BE2C (cell line): ENCODE measurements around the gene RALBP1. TPM values are rescaled to one million over a fixed set of nuclear protein-coding genes. Genes with fewer than 3 reads are reported as not detected.
"Not testable (repeated sequence)": the region's sequence is repeated elsewhere in the genome, so short reads cannot be mapped to it uniquely, and the experiment has no call there.

ENCODE experiments used
- DNase-seq: peaks from one replicate; pipeline ENCODE4 v3.0.0-alpha.2; 2020
- H3K27me3 ChIP-seq: fragments of 250-450 bp; sonication (Bioruptor Pico); 2 replicates; pipeline ENCODE4 v1.5.1; 2020; ENCODE audit warnings: mild to moderate bottlenecking
- H3K36me3 ChIP-seq: fragments of 250-450 bp; sonication (Bioruptor Pico); 2 replicates; pipeline ENCODE4 v1.5.1; 2020; ENCODE audit warnings: mild to moderate bottlenecking
- H3K4me1 ChIP-seq: fragments of 250-450 bp; sonication (Bioruptor Pico); 2 replicates; pipeline ENCODE4 v1.5.1; 2020
- H3K4me3 ChIP-seq: 2 replicates; pipeline ENCODE4 v1.5.1; 2011; ENCODE audit warnings: low read depth, low read length
- H3K9me3 ChIP-seq: fragments of 250-450 bp; sonication (Bioruptor Pico); 2 replicates; pipeline ENCODE4 v1.5.1; 2020
- polyA plus RNA-seq: library from polyadenylated mRNA; unstranded; fragments of >200 nt; gene quantifications from one replicate; pipeline ENCODE4 v1.2.1, GENCODE V29; 2012; ENCODE audit warnings: low read depth, missing spikeins; ENCODE audit not compliant: insufficient read length, insufficient read depth
- TF ChIP-seq, protein P1 (sequence below): IDR thresholded peaks from 2 replicates; pipeline ENCODE4 v1.5.1; 2012; ENCODE audit warnings: mild to moderate bottlenecking, low read depth, low read length

RALBP1 gene
- 31.7 TPM for polyA plus RNA-seq

GRCh38 chr18:9474983-9475642, at the start of gene RALBP1:
RALBP1 (plus strand) TSS chr18:9475513; CDS start chr18:9513046, 37,533 bp downstream.
- H3K4me1 ChIP-seq, result no peaks in the 10 kb centered on the region
- TF ChIP-seq, protein P1, sequence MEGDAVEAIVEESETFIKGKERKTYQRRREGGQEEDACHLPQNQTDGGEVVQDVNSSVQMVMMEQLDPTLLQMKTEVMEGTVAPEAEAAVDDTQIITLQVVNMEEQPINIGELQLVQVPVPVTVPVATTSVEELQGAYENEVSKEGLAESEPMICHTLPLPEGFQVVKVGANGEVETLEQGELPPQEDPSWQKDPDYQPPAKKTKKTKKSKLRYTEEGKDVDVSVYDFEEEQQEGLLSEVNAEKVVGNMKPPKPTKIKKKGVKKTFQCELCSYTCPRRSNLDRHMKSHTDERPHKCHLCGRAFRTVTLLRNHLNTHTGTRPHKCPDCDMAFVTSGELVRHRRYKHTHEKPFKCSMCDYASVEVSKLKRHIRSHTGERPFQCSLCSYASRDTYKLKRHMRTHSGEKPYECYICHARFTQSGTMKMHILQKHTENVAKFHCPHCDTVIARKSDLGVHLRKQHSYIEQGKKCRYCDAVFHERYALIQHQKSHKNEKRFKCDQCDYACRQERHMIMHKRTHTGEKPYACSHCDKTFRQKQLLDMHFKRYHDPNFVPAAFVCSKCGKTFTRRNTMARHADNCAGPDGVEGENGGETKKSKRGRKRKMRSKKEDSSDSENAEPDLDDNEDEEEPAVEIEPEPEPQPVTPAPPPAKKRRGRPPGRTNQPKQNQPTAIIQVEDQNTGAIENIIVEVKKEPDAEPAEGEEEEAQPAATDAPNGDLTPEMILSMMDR, result no peak
- peak; percentile 95 for DNase-seq
- no peaks in the 10 kb centered on the region for H3K36me3 ChIP-seq
- H3K9me3 ChIP-seq, result no peaks in the 10 kb centered on the region
- no peaks in the 10 kb centered on the region for H3K27me3 ChIP-seq
- H3K4me3 ChIP-seq, result peak within 1 kb of the TSS; percentile 72

DNA sequence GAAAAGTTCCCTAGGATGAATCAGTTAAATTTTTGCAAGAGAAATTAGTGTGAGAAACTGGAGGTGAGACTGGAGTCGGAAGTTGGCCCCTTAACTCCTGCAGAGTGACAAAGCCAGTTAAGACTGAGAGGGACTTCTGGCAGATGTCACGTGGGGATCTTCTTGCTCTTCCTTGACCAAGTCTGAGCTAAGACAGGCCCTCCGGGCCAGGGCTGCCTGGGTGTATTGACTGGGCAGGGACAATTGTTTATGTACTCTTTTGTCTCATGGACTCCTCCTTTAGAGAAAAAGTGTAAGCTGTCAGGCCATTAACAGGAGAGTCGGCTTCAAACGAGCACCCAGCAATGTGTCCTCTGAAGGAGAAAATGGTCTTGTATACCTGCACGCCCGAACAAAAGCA, 48.6 kb upstream of the RALBP1 start:
- no peaks in the 10 kb centered on the region for H3K36me3 ChIP-seq
- no peaks in the 10 kb centered on the region; the same call in 1 of the 2 replicates for H3K4me1 ChIP-seq
- H3K9me3 ChIP-seq, result no peaks in the 10 kb centered on the region
- H3K27me3 ChIP-seq, result no peaks in the 10 kb centered on the region
- no peak overlapping the region for H3K4me3 ChIP-seq
- no peak for DNase-seq
- TF ChIP-seq, protein P1, result no peak

GRCh38 chr18:9428301-9428706, 47.0 kb upstream of the RALBP1 start:
- DNase-seq, result peak; percentile 35
- TF ChIP-seq, protein P1, result no peak

DNA sequence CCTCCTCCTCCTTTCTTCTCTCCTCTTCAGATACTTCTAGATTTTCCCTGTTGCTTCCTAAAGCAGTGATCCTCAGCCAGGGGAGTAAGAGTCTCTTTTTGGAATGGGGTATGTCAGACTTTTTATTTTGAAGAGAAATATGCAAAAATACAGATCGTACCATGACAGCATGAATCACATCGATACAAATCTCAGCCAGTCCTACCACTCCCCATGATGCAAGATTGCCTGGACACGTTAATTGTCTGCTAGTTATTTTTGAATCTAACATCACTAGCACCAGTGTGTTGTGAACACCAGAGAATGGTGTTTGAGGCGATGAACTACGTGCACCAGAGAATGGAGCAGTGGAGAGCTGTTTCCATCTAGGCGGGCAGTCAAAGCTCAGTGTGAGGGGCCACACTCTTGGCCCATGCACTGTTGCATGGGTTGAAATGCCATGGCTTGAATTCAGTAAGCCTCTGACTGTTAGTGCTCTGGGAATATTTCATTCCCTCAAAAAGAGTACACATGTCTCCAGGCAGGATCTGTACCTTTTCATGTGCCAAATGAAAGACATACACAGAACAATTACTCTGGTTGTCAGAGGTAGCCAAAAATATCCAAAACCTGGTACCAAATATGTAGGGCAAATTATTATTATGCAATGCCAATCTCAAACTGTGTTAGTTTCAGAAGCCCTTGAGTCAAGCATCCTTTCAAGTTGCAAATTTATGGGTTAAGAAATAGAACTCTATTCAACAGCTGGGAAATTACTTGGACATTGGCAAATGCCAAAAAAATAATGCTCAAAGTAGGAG, 46.3 kb upstream of the RALBP1 start:
- TF ChIP-seq, protein P1, result no peak
- H3K27me3 ChIP-seq, result no peaks in the 10 kb centered on the region
- no peak for DNase-seq

More at GRCh38 chr18:9428301-9428706, 47.0 kb upstream of the RALBP1 start:
- H3K4me3 ChIP-seq, result no peak overlapping the region
- H3K36me3 ChIP-seq, result no peaks in the 10 kb centered on the region
- H3K4me1 ChIP-seq, result no peaks in the 10 kb centered on the region; the same call in 1 of the 2 replicates
- no peaks in the 10 kb centered on the region for H3K9me3 ChIP-seq
- no peaks in the 10 kb centered on the region for H3K27me3 ChIP-seq

GRCh38 chr18:9429662-9429993, 45.7 kb upstream of the RALBP1 start:
- H3K4me3 ChIP-seq, result no peak overlapping the region
- no peaks in the 10 kb centered on the region for H3K9me3 ChIP-seq
- H3K4me1 ChIP-seq, result no peaks in the 10 kb centered on the region; the same call in 1 of the 2 replicates
- DNase-seq, result no peak
- no peaks in the 10 kb centered on the region for H3K27me3 ChIP-seq
- TF ChIP-seq, protein P1, result no peak
- no peaks in the 10 kb centered on the region for H3K36me3 ChIP-seq

More for the DNA sequence above, 46.3 kb upstream of the RALBP1 start:
- Histone ChIP-seq H3K9me3 (no peaks in the 10 kb centered on the region), H3K4me1 (no peaks in the 10 kb centered on the region; the same call in 1 of the 2 replicates), H3K36me3 (no peaks in the 10 kb centered on the region), H3K4me3 (no peak overlapping the region)

DNA sequence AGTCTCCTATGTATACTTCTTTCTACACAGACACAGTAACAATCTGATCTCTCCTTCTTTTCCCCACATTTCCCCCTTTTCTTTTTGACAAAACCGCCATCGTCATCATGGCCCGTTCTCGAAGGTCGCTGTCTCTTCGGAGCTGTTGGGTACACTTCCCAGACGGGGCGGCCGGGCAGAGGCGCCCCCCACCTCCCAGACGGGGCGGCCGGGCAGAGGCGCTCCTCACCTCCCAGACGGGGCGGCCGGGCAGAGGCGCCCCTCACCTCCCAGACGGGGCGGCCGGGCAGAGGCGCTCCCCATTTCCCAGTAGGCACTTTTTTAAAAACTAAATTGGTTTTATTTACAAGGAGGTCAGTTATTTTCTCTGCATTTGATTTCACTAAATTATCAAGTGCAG, 45.0 kb upstream of the RALBP1 start:
- H3K36me3 ChIP-seq, DNase-seq, H3K9me3 ChIP-seq, H3K4me1 ChIP-seq, H3K4me3 ChIP-seq, H3K27me3 ChIP-seq: not testable (repeated sequence)
